NCI-H526 (cell line): ENCODE measurements around the gene MAST4.

Experiments
- DNase-seq, 2 experiments: peaks; one replicate each; lab custom pipeline; 2025; lab: John Stamatoyannopoulos, UW

Gene MAST4

GRCh38 chr5:67133217-67133616, 537.0 kb downstream of the MAST4 start:
- no peak for DNase-seq

GRCh38 chr5:67133776-67134175, 537.6 kb downstream of the MAST4 start:
- DNase-seq: peak in 1 of 2 experiments; percentile 3

- DNase-seq: peak in 1 of 2 experiments; percentile 2
These were observed 539.3 kb downstream of the MAST4 start for GRCh38 chr5:67135381-67135984.

DNA sequence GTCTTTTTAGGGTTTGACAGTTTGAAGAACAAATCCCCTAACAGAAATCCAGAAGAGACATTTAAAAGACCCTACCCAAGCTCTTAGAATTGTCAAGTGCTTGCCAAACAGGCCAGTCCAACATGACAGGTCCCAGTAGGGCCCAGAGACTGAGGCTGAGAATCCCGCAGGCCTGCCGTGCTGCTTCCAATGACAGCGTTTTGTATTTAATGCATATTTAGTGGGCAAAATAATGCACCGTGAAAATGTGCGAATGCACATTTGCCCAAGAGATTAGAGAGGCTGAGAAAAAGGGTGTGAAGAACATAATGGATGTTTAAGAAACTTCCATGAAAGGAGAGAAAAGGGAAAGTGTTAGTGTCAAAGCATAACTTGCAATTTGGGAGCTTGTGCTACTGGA, 542.8 kb downstream of the MAST4 start:
- DNase-seq: no peak

DNA sequence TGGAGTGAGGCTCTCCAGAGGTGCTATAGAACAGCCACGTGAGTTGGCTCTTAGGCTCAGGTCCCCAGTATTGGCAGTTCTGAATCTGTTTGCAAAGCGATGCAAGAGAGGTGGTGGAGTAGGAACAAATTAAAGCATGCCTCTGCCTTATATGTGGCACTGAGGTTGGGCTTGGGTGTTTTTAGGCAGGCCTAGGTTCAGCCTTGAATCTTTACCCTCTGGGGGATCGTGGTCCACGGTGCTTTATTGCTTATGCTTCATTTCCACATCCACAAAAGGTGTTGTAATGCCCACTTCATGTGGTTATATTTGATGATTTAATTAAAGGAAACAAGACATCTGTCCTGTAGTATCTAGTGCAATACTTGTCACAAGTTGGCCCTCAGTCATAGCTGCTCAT, 544.2 kb downstream of the MAST4 start:
- no peak for DNase-seq

- no peak for DNase-seq
These were observed 545.5 kb downstream of the MAST4 start for GRCh38 chr5:67141644-67142043.

GRCh38 chr5:67142816-67143215, 546.6 kb downstream of the MAST4 start:
- DNase-seq: no peak

DNA sequence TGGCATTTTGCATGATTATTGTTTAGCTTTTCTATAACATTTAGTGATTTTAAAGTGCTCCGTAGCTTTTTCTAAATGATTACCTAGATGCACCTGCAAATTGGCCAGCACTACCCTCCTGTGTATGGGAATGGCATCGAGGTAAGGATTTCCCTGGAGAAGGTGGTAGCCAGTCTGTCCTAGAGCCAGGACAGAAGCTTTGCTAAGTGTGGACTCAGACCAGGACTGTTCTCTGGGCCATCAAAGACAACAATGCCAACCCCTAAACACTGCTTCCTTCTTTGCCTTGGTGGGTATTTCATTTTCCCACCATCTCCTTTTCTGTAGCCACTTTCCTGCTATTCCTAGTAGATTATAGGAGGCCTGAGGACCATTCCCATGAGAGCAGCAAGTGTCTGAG, 547.4 kb downstream of the MAST4 start:
- DNase-seq: no peak

DNA sequence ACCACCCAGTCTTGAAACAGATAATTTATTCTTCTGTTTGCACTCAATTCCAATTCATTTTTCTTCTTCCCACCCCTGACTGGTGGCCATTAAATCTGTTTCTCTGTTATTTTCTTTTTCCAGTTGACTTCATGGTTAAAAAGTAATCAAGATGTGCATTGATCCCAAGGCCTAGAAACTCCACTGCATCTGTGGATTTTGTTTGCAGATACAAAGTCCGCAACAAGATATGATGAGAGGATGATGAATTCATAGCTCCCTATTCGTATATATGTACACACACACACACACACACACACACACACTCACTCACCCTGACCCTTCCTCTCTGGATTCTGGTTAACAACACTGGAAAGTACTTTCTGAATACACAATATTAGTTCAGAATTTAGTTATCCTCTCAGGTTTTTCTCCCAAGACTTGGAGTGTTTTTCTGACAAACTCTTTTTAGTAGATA, 548.0 kb downstream of the MAST4 start:
- DNase-seq: no peak

DNA sequence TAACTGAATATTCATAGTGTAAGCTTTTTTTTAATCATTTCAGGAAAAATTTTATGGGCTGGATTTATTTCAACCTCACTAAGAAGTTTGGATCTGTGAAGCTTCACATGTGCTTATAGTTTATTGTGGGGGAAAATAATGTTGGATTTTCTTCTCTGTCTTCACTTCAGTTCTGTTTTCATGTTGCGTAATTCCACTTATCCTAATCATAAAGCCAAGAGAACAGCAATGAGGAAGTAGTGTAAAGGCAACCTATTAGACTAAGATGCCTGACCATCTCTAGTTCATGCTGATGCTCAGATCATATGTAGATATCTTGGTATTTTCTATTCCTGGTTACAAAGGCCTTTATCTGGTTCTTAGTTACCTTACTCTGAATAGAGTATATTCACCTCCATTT, 550.4 kb downstream of the MAST4 start:
- DNase-seq: no peak

- DNase-seq: no peak
These were observed 550.8 kb downstream of the MAST4 start for GRCh38 chr5:67146981-67147380.

- no peak for DNase-seq
These were observed 551.6 kb downstream of the MAST4 start for GRCh38 chr5:67147760-67148159.

- DNase-seq: no peak
These were observed 553.1 kb downstream of the MAST4 start for GRCh38 chr5:67149057-67149950.

DNA sequence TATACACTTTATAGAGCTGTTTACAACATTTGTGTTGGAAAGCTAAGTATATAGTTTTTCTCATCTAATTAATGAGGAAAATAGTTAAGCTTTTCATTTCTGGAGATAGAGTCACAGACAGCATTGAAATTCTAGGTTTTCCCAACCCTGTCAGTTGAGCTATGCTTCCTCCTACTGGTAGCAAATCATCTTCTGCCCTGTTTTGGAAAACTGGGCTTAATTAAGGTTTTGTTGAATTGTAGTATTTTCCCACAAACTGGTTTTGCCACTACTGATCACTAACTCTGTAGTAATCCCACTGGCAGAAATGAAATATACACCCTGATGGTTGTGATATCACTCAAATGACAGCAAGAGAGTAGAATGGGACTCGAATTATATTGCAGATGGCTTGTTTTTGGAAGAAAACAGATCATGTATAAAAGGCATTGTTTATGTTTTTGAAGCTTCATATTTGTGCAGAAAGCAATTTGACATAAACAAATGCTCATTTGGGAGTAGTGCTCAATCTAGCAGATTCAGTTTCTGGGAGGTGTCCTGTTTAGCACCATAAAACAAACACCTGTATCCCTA, 553.8 kb downstream of the MAST4 start:
- DNase-seq: peak in 1 of 2 experiments; percentile 18

DNA sequence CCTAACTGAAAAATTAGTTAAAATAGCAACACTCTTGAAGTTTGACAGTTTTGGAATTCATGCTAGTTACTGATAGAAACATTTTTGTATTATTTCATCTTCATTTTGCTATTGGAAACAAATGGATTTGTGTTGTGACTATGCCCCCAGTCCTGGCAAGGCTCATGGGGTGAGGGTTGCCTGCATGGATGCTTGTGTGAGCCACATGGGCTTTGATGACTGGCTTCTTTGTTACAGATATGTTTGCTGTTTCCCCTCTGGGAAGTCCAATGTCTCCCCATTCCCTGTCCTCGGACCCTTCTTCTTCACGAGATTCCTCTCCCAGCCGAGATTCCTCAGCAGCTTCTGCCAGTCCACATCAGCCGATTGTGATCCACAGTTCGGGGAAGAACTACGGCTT, 556.2 kb downstream of the MAST4 start:
- DNase-seq: no peak

DNA sequence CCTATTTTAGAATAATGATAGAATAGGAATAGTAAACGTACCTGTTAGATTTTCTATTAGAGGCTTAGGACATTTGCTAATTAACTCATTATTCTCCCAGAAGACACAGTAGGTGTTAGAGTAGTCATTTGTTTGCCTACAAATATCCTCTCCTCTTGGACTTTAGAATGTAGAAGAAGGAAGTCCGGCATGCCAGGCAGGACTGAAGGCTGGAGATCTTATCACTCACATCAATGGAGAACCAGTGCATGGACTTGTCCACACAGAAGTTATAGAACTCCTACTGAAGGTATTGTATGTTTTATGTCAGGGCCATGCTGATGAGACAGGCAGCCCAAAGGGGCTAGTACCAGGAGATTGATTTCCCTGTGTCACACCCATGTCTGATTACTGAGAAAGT, 557.1 kb downstream of the MAST4 start:
- DNase-seq: no peak

GRCh38 chr5:67154556-67155206, 558.5 kb downstream of the MAST4 start:
- no peak for DNase-seq

GRCh38 chr5:67156976-67157583, 560.9 kb downstream of the MAST4 start:
- DNase-seq: peak; percentile 2 to 22

DNA sequence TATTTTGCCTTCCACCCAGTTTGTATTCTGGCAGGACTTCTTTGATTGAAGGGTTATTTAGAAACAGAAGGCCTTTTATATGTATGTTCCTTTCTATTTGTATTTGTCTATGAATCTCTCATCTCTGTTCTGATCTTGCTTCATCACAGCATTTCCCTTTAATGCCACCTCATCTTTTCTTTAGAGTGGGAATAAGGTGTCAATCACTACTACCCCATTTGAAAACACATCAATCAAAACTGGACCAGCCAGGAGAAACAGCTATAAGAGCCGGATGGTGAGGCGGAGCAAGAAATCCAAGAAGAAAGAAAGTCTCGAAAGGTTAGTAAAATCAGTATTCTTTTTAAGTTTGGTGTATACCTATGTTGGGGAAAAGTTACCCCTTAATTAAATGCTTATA, 564.1 kb downstream of the MAST4 start:
- no peak for DNase-seq

DNA sequence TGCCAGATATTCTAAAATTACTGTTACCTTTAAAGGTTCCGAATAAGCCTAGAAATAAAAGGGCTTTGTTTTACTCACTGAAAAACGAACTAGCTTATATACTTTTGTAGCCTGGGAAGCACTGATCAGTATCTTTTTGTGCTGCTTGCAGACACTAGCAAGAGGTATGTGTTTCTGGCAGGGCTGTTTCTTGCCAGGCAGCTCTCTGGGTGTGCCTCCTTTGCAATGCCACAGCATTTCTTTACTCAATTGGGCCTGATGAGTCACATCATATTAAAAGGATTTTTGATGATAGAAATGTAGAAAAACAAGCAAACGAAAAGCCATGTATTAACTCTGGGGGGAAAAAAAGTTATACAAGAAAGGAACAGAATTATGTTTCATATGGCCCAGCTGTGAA, 564.8 kb downstream of the MAST4 start:
- DNase-seq: no peak

- DNase-seq: no peak
These were observed 565.6 kb downstream of the MAST4 start for GRCh38 chr5:67161767-67162166.

DNA sequence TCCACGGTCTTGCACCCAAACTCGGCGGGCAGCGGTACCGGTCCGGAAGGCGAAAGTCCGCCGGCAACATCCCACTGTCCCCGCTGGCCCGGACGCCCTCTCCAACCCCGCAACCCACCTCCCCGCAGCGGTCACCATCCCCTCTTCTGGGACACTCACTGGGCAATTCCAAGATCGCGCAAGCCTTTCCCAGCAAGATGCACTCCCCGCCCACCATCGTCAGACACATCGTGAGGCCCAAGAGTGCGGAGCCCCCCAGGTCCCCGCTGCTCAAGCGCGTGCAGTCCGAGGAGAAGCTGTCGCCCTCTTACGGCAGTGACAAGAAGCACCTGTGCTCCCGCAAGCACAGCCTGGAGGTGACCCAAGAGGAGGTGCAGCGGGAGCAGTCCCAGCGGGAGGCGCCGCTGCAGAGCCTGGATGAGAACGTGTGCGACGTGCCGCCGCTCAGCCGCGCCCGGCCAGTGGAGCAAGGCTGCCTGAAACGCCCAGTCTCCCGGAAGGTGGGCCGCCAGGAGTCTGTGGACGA, 567.1 kb downstream of the MAST4 start:
- DNase-seq: no peak
